HPDE6-E6E7 (cell line): ENCODE measurements around the gene CIITA.
"Not testable (repeated sequence)": the region's sequence is repeated elsewhere in the genome, so short reads cannot be mapped to it uniquely, and the experiment has no call there.

Source experiments
- DNase-seq: peaks from one replicate; pipeline ENCODE4 v3.0.0; 2011; ENCODE audit warnings: missing footprints; ENCODE audit errors: extremely low spot score

CIITA gene

GRCh38 chr16:10959161-10959560 is 82.2 kb downstream of the CIITA start:
- no peak for DNase-seq

- DNase-seq, result no peak
Measured at GRCh38 chr16:10961231-10961630, 84.2 kb downstream of the CIITA start.

- peak; percentile 83 for DNase-seq
Measured at GRCh38 chr16:10964039-10964890, 87.3 kb downstream of the CIITA start.

- DNase-seq, result no peak
Measured at GRCh38 chr16:10964891-10965326, 87.9 kb downstream of the CIITA start.

- no peak for DNase-seq
Measured at GRCh38 chr16:10965440-10966061, 88.5 kb downstream of the CIITA start.

- DNase-seq, result no peak
Measured at GRCh38 chr16:10966129-10966528, 89.1 kb downstream of the CIITA start.

GRCh38 chr16:10966559-10966958 is 89.6 kb downstream of the CIITA start:
- DNase-seq, result not testable (repeated sequence)

GRCh38 chr16:10967986-10968385 is 91.0 kb downstream of the CIITA start:
- no peak for DNase-seq

GRCh38 chr16:10968498-10968897 is 91.5 kb downstream of the CIITA start:
- no peak for DNase-seq

- no peak for DNase-seq
Measured at GRCh38 chr16:10969615-10970014, 92.6 kb downstream of the CIITA start.

- DNase-seq, result no peak
Measured at GRCh38 chr16:10970065-10970464, 93.1 kb downstream of the CIITA start.

GRCh38 chr16:10971560-10971961 is 94.6 kb downstream of the CIITA start:
- DNase-seq, result no peak

- DNase-seq, result no peak
Measured at GRCh38 chr16:10972108-10972818, 95.3 kb downstream of the CIITA start.

GRCh38 chr16:10972819-10973464 is 95.9 kb downstream of the CIITA start:
- DNase-seq, result no peak

GRCh38 chr16:10976634-10977033 is 99.6 kb downstream of the CIITA start:
- no peak for DNase-seq

- no peak for DNase-seq
Measured at GRCh38 chr16:10978124-10978523, 101.1 kb downstream of the CIITA start.

- no peak for DNase-seq
Measured at GRCh38 chr16:10978871-10979446, 102.0 kb downstream of the CIITA start.

- peak; percentile 62 for DNase-seq
Measured at GRCh38 chr16:10979717-10980601, 103.0 kb downstream of the CIITA start.

- no peak for DNase-seq
Measured at GRCh38 chr16:10980813-10981212, 103.8 kb downstream of the CIITA start.

GRCh38 chr16:10981697-10982216 is 104.8 kb downstream of the CIITA start:
- no peak for DNase-seq
